GM12878 (cell line): ENCODE measurements around the gene TCEA2. TPM values are rescaled to one million over a fixed set of nuclear protein-coding genes. Genes with fewer than 3 reads are reported as not detected.
A peak's percentile ranks its signal among the peaks of the same experiment; 100 is the strongest.

Experiments
- E2F8 ChIP-seq: fragments of 450-650 bp; IDR thresholded peaks from 2 replicates; pipeline ENCODE4 v1.6.1; 2018; ENCODE audit warnings: mild to moderate bottlenecking, low read depth, moderate library complexity; ENCODE audit not compliant: partially characterized antibody
- EGR1 ChIP-seq, 2 experiments: IDR thresholded peaks; 1 replicate in 1 of 2; 2 replicates in 1 of 2; pipeline ENCODE4 v1.6.1; 2011 to 2012; ENCODE audit warnings: low read depth in 2 of 2, low read length in 2 of 2, borderline replicate concordance in 1 of 2, mild to moderate bottlenecking in 1 of 2, moderate library complexity in 1 of 2
- GABPA ChIP-seq: IDR thresholded peaks from 2 replicates; pipeline ENCODE4 v1.6.1; 2014; ENCODE audit warnings: antibody characterized with exemption, low read depth, mild to moderate bottlenecking, inconsistent platforms
- GATAD2B ChIP-seq: fragments of 450-650 bp; conservative IDR thresholded peaks from 2 replicates; pipeline ENCODE4 v1.6.1; 2017; ENCODE audit warnings: low read depth, mild to moderate bottlenecking, moderate library complexity
- MXI1 ChIP-seq: fragments of 150-350 bp; IDR thresholded peaks from 2 replicates; pipeline ENCODE4 v1.6.1; 2011; ENCODE audit warnings: low read depth, mild to moderate bottlenecking, inconsistent platforms, low read length, improper control_type of control experiment
- NBN ChIP-seq: fragments of 450-650 bp; IDR thresholded peaks from 2 replicates; pipeline ENCODE4 v1.6.1; 2016
- POU2F2 ChIP-seq: IDR thresholded peaks from 3 replicates; pipeline ENCODE4 v1.6.1; 2011; ENCODE audit warnings: low read depth, mild to moderate bottlenecking, low read length, borderline replicate concordance
- RB1 ChIP-seq: fragments of 450-650 bp; formaldehyde crosslinking; IDR thresholded peaks from 2 replicates; pipeline ENCODE4 v1.6.1; 2017; ENCODE audit warnings: mild to moderate bottlenecking, borderline replicate concordance
- STAT1 ChIP-seq: fragments of 450-650 bp; conservative IDR thresholded peaks from 2 replicates; pipeline ENCODE4 v1.6.1; 2014; ENCODE audit warnings: antibody characterized with exemption, mild to moderate bottlenecking
- TBL1XR1 ChIP-seq: IDR thresholded peaks from 2 replicates; pipeline ENCODE4 v1.6.1; 2012; ENCODE audit warnings: low read depth, low read length, improper control_type of control experiment
- WRNIP1 ChIP-seq: IDR thresholded peaks from 2 replicates; pipeline ENCODE4 v1.6.1; 2011; ENCODE audit warnings: low read depth, low read length, improper control_type of control experiment, borderline replicate concordance
- YBX1 ChIP-seq: fragments of 450-650 bp; IDR thresholded peaks from 2 replicates; pipeline ENCODE4 v1.6.1; 2016; ENCODE audit warnings: antibody characterized with exemption
- ZBTB33 ChIP-seq: fragments of 450-650 bp; IDR thresholded peaks from 2 replicates; pipeline ENCODE4 v1.6.1; 2017; ENCODE audit warnings: mild to moderate bottlenecking
- ZNF274 ChIP-seq: IDR thresholded peaks from one replicate; pipeline ENCODE4 v1.8.0; 2011; ENCODE audit not compliant: insufficient read length, insufficient read depth
- ZNF384 ChIP-seq: IDR thresholded peaks from 2 replicates; pipeline ENCODE4 v1.6.1; 2012; ENCODE audit warnings: low read depth, mild to moderate bottlenecking, low read length, improper control_type of control experiment, borderline replicate concordance
- ZNF622 ChIP-seq: fragments of 450-650 bp; IDR thresholded peaks from 2 replicates; pipeline ENCODE4 v1.6.1; 2017; ENCODE audit warnings: mild to moderate bottlenecking, inconsistent platforms
- polyA plus RNA-seq, 11 experiments: library from polyadenylated mRNA; depleted of rRNA in 4 of 11; unstranded in 6 of 11; stranded (reverse) in 5 of 11; fragments of >200 nt; fragmentation: Nextera tagmentation in 4 of 11; fragmentation: Illumina TruSeq in 1 of 11; extraction: Ambion mirVana in 4 of 11; extraction: Trizol in 1 of 11; gene quantifications; 1 replicate in 1 of 11; 2 replicates in 10 of 11; pipeline versions ENCODE4 v1.2.1 to v1.2.3, GENCODE V29; 2011 to 2016; ENCODE audit warnings: inconsistent platforms in 2 of 11, missing spikeins in 2 of 11, low read depth in 1 of 11
- total RNA-seq, 4 experiments: library from RNA; depleted of rRNA in 3 of 4; stranded (reverse); fragments of >200 nt in 3 of 4; fragmentation: Illumina TruSeq in 1 of 4; extraction: Trizol in 1 of 4; gene quantifications; 2 replicates each; pipeline versions ENCODE4 v1.2.1 to v1.2.3, GENCODE V29; 2013 to 2021
- TF ChIP-seq, protein P1 (sequence below): fragments of 450-650 bp; IDR thresholded peaks from 2 replicates; pipeline ENCODE4 v1.6.1; 2016; ENCODE audit warnings: mild to moderate bottlenecking, moderate library complexity, borderline replicate concordance
- TF ChIP-seq, protein P2 (sequence below): IDR thresholded peaks from 2 replicates; pipeline ENCODE4 v1.6.1; 2012; ENCODE audit warnings: low read depth, low read length, improper control_type of control experiment
- TF ChIP-seq, protein P3 (sequence below): fragments of 450-650 bp; conservative IDR thresholded peaks from 2 replicates; pipeline ENCODE4 v1.6.1; 2017; ENCODE audit warnings: mild to moderate bottlenecking, moderate library complexity

TCEA2 gene
- total and polyA plus RNA-seq, 10 of the 15 experiments (the other 5 are each of a cell fraction or from before 2014, with no cell fraction given), result 3.4 to 42.5 (median 13.3) TPM

DNA sequence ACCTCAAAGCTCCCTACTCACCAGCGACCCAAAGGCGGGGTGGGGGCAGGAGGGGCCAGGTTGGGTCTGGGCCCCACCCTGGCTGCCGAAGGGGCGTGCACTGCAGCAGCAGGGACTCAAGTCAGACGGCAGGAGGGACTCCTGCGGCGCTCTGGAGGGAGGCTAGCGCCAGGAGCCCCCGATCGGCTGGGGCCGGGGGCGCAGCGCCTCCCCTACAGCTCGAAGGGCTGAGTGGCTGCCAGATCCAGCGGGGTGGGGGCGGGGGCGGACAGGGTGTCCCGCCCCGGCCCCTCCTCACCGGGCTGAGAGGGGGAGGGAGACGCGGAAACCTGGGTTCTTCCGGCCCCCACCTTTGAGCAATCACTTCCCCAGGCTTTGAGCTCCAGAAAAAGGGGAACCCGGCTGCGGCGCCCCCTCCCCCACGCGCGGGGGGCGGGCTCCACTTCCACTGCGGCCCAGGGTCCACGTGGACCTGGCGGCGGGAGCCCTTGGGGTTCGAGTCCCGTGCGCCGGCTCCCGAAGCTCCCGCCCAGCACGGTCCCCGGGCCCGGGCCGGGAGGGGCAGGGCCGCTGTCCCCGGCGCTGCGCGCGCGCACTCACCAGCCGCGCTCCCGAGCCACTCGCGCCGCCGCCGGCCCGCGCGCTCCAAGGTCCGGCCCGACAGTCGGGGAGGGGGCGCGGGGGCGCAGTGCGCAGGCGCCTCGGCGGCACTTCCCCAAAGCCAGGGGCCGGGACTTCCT, 16.4 kb downstream of the TCEA2 start, which contains the start of gene RGS19 (continued):
- TF ChIP-seq ZNF384, result no peak
- no peak for TF ChIP-seq E2F8
- no peak; the same call in 2 of the 3 replicates for TF ChIP-seq POU2F2
- peak; percentile 18; the same call in 1 of the 2 replicates for TF ChIP-seq RB1
- TF ChIP-seq STAT1, result no peak
- TF ChIP-seq MXI1, result peak; percentile 75
- TF ChIP-seq, protein P1, sequence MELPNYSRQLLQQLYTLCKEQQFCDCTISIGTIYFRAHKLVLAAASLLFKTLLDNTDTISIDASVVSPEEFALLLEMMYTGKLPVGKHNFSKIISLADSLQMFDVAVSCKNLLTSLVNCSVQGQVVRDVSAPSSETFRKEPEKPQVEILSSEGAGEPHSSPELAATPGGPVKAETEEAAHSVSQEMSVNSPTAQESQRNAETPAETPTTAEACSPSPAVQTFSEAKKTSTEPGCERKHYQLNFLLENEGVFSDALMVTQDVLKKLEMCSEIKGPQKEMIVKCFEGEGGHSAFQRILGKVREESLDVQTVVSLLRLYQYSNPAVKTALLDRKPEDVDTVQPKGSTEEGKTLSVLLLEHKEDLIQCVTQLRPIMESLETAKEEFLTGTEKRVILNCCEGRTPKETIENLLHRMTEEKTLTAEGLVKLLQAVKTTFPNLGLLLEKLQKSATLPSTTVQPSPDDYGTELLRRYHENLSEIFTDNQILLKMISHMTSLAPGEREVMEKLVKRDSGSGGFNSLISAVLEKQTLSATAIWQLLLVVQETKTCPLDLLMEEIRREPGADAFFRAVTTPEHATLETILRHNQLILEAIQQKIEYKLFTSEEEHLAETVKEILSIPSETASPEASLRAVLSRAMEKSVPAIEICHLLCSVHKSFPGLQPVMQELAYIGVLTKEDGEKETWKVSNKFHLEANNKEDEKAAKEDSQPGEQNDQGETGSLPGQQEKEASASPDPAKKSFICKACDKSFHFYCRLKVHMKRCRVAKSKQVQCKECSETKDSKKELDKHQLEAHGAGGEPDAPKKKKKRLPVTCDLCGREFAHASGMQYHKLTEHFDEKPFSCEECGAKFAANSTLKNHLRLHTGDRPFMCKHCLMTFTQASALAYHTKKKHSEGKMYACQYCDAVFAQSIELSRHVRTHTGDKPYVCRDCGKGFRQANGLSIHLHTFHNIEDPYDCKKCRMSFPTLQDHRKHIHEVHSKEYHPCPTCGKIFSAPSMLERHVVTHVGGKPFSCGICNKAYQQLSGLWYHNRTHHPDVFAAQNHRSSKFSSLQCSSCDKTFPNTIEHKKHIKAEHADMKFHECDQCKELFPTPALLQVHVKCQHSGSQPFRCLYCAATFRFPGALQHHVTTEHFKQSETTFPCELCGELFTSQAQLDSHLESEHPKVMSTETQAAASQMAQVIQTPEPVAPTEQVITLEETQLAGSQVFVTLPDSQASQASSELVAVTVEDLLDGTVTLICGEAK, result no peak
- TF ChIP-seq TBL1XR1, result no peak; the same call in 1 of the 2 replicates
- TF ChIP-seq WRNIP1, result no peak
- TF ChIP-seq, protein P2, sequence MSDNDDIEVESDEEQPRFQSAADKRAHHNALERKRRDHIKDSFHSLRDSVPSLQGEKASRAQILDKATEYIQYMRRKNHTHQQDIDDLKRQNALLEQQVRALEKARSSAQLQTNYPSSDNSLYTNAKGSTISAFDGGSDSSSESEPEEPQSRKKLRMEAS, result no peak
- TF ChIP-seq ZNF622, result no peak
- TF ChIP-seq ZNF274, result no peak
- TF ChIP-seq YBX1, result no peak
- TF ChIP-seq EGR1 (IDR thresholded peaks at IDR 0.05; ENCODE audit: borderline replicate concordance in 1 of 2, low read depth in 2 of 2, low read length in 2 of 2), result peak in 1 of 2 experiments; percentile 77; a peak in 1 of 3 replicates
- TF ChIP-seq GATAD2B, result peak; percentile 99
- TF ChIP-seq GABPA, result no peak
- TF ChIP-seq ZBTB33, result no peak
- TF ChIP-seq, protein P3, sequence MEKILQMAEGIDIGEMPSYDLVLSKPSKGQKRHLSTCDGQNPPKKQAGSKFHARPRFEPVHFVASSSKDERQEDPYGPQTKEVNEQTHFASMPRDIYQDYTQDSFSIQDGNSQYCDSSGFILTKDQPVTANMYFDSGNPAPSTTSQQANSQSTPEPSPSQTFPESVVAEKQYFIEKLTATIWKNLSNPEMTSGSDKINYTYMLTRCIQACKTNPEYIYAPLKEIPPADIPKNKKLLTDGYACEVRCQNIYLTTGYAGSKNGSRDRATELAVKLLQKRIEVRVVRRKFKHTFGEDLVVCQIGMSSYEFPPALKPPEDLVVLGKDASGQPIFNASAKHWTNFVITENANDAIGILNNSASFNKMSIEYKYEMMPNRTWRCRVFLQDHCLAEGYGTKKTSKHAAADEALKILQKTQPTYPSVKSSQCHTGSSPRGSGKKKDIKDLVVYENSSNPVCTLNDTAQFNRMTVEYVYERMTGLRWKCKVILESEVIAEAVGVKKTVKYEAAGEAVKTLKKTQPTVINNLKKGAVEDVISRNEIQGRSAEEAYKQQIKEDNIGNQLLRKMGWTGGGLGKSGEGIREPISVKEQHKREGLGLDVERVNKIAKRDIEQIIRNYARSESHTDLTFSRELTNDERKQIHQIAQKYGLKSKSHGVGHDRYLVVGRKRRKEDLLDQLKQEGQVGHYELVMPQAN, result peak; percentile 84
- peak; percentile 67 for TF ChIP-seq NBN
